Neural cell (in vitro differentiated cells): ENCODE data around the gene IFRD2.

Experiments used
- POLR2AphosphoS5 ChIP-seq: IDR thresholded peaks from 2 replicates; pipeline ENCODE4 v1.6.1; 2012
- RAD21 ChIP-seq: fragments of 450-650 bp; conservative IDR thresholded peaks from 2 replicates; pipeline ENCODE4 v1.6.1; 2014; ENCODE audit warnings: antibody characterized with exemption, mild to moderate bottlenecking, moderate library complexity
- TAF1 ChIP-seq: IDR thresholded peaks from 2 replicates; pipeline ENCODE4 v1.6.1; 2012; ENCODE audit warnings: low read depth
- TF ChIP-seq, protein P1 (sequence below): fragments of 450-650 bp; IDR thresholded peaks from 2 replicates; pipeline ENCODE4 v1.5.1; 2014; ENCODE audit warnings: antibody characterized with exemption, mild to moderate bottlenecking, moderate library complexity; ENCODE audit not compliant: poor library complexity, severe bottlenecking

DNA sequence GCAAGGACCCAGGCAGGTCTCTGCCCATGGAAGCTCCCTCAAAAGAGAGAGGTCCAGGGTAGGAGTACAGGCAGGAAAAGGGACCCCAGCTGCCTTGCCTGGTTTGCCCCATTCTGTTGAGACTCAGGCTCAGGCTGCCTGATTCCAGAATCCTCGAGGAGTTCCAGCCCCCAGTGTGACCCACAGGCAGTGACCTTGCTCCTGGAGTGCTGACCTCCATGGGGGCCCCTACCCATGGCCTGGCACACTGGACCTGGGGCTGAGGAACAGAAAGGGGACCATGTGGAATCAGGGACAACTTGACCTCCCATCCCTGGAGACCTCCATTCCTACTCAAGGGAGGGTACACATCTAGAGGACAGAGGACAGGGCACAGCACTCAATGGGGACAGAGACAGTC lies 26.7 kb downstream of the IFRD2 start:
- TF ChIP-seq POLR2AphosphoS5 (no peak), TAF1 (no peak), RAD21 (no peak)
- TF ChIP-seq, protein P1, sequence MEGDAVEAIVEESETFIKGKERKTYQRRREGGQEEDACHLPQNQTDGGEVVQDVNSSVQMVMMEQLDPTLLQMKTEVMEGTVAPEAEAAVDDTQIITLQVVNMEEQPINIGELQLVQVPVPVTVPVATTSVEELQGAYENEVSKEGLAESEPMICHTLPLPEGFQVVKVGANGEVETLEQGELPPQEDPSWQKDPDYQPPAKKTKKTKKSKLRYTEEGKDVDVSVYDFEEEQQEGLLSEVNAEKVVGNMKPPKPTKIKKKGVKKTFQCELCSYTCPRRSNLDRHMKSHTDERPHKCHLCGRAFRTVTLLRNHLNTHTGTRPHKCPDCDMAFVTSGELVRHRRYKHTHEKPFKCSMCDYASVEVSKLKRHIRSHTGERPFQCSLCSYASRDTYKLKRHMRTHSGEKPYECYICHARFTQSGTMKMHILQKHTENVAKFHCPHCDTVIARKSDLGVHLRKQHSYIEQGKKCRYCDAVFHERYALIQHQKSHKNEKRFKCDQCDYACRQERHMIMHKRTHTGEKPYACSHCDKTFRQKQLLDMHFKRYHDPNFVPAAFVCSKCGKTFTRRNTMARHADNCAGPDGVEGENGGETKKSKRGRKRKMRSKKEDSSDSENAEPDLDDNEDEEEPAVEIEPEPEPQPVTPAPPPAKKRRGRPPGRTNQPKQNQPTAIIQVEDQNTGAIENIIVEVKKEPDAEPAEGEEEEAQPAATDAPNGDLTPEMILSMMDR = no peak
